ENCODE data around the gene PODXL2.

The PODXL2 gene

GRCh38 chr3:127606086-127606805 is 22.7 kb upstream of the PODXL2 start:
- DNase-seq (ENCODE audit: low read depth in 2 of 2) = no peak

GRCh38 chr3:127606981-127607595 is 21.9 kb upstream of the PODXL2 start:
- no peak for DNase-seq (ENCODE audit: low read depth in 2 of 2)

- no peak for DNase-seq (ENCODE audit: low read depth in 2 of 2)
Measured at GRCh38 chr3:127607675-127608361, 21.2 kb upstream of the PODXL2 start.

DNA sequence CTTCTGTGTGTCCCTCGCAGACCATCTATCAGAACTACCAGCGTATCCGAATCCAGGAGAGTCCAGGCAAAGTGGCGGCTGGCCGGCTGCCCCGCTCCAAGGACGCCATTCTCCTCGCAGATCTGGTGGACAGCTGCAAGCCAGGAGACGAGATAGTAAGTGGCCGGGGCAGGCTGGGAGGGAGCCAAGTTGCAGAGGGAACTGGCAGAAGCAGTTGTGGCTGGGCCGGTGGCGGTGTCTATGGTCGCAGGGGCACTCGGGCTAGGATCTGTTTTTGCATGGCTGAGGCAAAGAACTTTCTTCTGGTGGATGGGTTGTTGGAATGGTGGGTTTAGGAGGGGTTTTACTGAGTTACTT is 20.6 kb upstream of the PODXL2 start:
- no peak for DNase-seq (ENCODE audit: low read depth in 2 of 2)

- DNase-seq (ENCODE audit: low read depth in 2 of 2) = no peak
Measured at GRCh38 chr3:127610105-127610504, 18.9 kb upstream of the PODXL2 start.

- no peak for DNase-seq (ENCODE audit: low read depth in 2 of 2)
Measured at GRCh38 chr3:127611251-127611650, 17.7 kb upstream of the PODXL2 start.

- DNase-seq (ENCODE audit: low read depth in 2 of 2) = no peak
Measured at GRCh38 chr3:127612966-127613365, 16.0 kb upstream of the PODXL2 start.

GRCh38 chr3:127613406-127613805 is 15.6 kb upstream of the PODXL2 start:
- DNase-seq (ENCODE audit: low read depth in 2 of 2) = no peak

DNA sequence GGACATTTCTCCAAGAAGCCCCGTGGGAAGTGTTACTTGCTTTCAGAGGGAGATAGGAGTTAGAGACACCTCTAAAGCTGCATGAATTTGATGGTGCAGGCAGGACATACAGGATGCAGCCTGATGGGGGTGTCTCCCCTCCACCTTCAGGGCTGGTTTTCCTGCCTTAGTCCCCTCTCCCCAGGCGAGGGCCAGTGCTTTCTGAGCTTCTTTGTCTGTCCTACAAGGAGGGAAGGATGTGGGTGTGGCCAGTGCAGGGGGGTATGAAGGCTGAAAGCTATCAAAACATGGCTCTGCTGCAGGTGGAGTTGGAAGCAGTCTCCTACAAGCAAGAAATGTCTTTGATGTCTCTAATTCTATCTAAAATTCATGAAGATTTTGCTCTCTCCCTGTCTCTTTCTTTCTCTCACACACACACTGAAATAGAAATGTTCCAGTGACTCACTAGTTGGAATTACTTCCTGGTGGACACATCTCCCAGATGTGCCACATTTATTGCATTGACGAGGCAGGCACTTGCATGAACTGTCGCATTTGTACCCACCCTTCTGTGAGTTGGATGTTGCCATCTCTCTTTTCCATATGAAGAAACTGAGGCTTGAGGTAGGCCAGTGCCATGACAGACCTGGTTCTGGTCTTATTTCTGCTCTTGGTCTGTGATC is 13.9 kb upstream of the PODXL2 start:
- no peak for DNase-seq (ENCODE audit: low read depth in 2 of 2)

GRCh38 chr3:127615631-127616305 is 13.2 kb upstream of the PODXL2 start:
- no peak for DNase-seq (ENCODE audit: low read depth in 2 of 2)

DNA sequence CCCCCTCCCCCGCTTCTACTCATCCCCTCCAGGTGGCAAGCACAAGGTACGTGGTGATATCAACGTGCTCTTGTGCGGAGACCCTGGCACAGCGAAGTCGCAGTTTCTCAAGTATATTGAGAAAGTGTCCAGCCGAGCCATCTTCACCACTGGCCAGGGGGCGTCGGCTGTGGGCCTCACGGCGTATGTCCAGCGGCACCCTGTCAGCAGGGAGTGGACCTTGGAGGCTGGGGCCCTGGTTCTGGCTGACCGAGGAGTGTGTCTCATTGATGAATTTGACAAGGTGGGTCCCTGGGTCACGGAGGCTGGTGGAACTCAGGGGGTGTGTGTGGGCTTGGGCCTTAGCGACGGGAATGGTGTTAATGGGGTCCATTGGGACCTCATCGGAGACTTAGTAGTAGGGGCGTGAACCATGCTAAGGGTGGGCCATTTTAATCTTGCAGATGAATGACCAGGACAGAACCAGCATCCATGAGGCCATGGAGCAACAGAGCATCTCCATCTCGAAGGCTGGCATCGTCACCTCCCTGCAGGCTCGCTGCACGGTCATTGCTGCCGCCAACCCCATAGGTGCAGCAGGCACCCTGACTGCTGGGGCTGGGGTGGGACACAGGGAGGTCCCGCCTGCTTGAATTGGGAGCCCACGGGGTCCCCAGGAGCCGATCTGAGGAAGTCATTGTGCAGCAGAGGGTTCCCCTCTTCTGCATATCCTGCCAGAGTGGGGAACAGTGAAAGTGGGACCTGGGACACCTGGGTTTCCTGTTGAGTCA is 12.0 kb upstream of the PODXL2 start:
- no peak for DNase-seq (ENCODE audit: low read depth in 2 of 2)

- DNase-seq (ENCODE audit: low read depth in 2 of 2) = no peak
Measured at GRCh38 chr3:127618891-127619290, 10.1 kb upstream of the PODXL2 start.

DNA sequence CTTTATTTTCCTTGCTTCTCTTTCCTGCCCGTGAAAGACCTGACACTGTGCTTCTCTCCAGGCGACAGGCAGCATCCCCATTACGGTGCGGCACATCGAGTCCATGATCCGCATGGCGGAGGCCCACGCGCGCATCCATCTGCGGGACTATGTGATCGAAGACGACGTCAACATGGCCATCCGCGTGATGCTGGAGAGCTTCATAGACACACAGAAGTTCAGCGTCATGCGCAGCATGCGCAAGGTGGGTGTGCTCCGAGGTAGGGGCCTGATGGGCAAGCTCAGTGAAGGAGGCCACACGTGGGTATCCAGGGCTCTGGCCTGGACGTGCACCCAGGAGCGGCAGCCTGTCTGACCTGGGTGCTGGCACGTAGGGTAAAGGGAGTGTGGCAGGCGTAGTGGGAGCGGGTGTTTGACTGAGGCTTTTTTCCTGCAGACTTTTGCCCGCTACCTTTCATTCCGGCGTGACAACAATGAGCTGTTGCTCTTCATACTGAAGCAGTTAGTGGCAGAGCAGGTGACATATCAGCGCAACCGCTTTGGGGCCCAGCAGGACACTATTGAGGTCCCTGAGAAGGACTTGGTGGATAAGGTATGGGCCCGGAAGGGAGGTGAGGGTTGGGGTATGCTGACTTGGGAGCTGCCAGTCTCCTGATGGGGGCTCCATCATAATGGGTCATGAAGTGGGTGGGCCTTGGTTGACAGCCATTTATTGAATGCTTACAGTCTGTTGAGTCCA is 8.2 kb upstream of the PODXL2 start:
- DNase-seq (ENCODE audit: low read depth in 2 of 2) = no peak

DNA sequence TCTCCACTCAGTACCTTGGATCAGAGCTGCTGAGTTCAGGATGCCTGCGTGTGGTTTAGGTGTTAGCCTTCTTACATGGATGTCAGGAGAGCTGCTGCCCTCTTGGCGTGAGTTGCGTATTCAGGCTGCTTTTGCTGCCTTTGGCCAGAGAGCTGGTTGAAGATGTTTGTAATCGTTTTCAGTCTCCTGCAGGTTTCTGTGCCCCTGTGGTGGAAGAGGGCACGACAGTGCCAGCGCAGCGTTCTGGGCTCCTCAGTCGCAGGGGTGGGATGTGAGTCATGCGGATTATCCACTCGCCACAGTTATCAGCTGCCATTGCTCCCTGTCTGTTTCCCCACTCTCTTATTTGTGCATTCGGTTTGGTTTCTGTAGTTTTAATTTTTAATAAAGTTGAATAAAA is 7.0 kb upstream of the PODXL2 start:
- DNase-seq (ENCODE audit: low read depth in 2 of 2) = no peak

DNA sequence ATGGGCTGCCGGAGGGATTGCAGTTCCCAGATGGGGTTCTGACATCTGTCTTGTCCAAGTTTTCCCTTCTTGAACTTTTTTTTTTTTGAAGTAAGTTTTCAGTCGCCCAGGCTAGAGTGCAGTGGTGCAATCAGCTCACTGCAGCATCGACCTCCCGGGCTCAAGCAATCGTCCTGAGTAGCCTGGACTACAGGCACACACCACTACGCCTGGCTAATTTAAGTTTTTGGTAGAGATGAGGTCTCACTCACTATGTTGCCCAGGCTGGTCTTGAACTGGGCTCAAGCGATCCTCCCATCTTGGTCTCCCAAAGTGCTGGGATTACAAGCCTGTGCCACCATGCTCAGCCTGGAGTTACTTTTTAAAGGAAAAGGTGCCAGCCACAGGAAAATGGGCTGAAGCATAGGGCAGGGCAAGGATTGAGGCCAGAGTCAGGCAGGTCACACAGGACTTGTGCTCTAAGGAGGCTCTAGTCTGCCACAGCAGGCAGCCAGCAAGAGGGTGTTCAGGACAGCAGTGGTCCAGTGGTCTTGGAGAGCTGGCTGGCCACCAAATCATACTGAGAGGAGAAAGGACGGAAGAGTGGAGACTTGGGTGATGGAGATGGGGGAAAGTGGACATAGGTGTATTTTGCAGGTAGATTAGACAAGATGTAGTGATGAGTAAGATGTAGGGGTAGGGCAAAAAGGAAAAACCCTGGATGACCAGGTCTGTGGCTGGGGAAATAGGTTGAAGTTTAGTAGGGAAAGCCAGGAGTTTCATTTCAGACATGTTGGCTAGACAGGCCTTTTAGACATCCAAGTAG is 6.0 kb upstream of the PODXL2 start:
- DNase-seq (ENCODE audit: low read depth in 2 of 2) = no peak

DNA sequence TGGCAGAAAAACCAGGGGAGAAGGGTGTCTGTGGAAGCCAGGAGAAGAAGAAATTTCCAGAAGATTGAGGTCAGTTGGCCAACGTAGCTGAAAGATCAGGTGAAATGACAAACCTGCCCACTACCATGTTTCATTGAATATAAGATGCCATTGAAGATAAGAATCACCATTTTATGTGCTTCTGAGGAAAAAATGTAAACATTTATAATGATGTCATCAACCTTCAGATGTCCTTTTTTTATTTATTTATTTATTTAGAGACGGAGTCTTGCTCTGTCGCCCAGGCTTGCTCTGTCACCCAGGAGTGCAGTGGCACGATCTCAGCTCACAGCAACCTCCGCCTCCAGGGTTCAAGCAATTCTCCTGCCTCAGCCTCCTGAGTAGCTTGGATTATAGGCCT is 4.9 kb upstream of the PODXL2 start:
- no peak for DNase-seq (ENCODE audit: low read depth in 2 of 2)

DNA sequence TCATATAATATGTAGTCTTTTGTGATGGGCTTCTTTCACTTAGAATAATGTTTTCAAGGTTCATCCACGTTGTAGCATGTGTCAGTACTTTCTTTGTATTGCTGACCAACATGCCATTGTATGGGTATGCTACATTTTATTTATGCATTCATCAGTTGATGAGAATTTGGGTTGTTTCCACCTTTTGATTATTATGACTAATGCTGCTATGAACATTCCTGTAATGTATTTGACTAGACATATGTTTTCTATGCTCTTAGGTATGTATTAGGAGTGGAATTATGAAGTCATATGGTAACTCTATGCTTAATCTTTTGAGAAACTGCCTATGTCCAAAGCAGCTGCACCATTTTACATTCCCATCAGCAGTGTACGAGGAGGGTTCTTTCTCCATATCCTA is 3.2 kb upstream of the PODXL2 start:
- no peak for DNase-seq (ENCODE audit: low read depth in 2 of 2)

GRCh38 chr3:127628426-127628787 is 578 bp upstream of the PODXL2 start:
- no peak for DNase-seq (ENCODE audit: low read depth in 2 of 2)

DNA sequence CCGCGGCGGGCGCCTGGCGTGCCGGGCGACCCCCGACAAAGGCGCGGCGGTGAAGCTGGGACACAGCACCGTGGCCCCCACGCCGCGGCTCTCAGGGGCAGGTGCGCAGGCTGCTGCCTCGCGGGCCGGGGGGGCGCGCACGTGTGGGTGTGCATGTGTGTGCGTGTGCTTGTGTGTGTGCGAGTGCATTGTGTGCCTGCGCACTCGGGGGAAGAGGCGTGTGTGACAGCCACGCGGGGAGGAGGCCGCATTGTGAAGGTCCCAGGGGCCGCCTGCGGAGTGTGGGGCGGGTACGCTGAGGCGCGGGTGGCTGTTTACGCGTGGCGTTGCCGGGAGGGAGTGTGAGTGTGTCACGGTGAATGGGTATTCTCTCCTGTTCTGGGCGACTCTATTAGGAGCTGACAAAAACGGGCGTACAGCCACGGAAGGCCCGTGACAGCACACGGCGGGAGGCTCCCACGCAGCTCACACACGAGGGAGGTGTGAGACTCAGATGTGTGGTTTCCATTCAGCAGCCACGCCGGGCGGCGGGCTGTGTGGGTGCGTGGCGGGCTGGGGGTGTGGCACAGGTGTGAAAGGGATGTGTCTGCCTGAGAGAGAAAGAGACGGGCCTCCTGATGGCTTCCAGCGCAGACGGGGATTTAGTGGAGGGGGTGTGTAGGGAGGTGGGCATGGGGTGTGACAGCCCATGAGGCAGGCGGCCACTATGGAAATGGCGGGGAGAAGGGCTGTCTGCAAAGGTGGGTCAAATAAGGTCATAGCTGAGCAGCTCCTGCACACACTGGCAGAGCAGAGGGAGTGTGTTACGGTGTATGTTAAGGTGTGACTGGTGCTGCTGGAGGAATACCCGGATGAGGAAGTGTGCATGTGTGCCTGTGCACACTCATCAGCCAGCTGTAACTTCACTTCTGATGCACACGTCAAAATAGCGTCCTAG is 750 bp downstream of the PODXL2 start:
- DNase-seq (ENCODE audit: low read depth in 2 of 2) = no peak
